GM20000 (cell line): ENCODE results near the gene SNRPE.

ENCODE experiments used
- DNase-seq: peaks from one replicate; pipeline ENCODE4 v3.0.0; 2012; ENCODE audit warnings: low spot score
- CTCF ChIP-seq: IDR thresholded peaks from 2 replicates; pipeline ENCODE4 v1.5.1; 2012; ENCODE audit warnings: mild to moderate bottlenecking, control low read depth; ENCODE audit errors: extremely low read depth, missing control alignments

Gene SNRPE

GRCh38 chr1:203860396-203861025, 888 bp upstream of the SNRPE start:
- DNase-seq: no peak

GRCh38 chr1:203867802-203868201, 6.4 kb downstream of the SNRPE start:
- no peak for DNase-seq
- TF ChIP-seq CTCF: no peak

More at GRCh38 chr1:203860396-203861025, 888 bp upstream of the SNRPE start:
- no peak for TF ChIP-seq CTCF

GRCh38 chr1:203870245-203870644, 8.8 kb downstream of the SNRPE start:
- no peak for DNase-seq
- no peak for TF ChIP-seq CTCF

GRCh38 chr1:203871114-203871880, 9.9 kb downstream of the SNRPE start:
- peak; percentile 36 for DNase-seq
- TF ChIP-seq CTCF: no peak

- no peak for TF ChIP-seq CTCF
- no peak for DNase-seq
Observed at GRCh38 chr1:203873094-203873493, 11.7 kb downstream of the SNRPE start.

GRCh38 chr1:203878422-203878821, 17.0 kb downstream of the SNRPE start:
- DNase-seq: no peak

More at GRCh38 chr1:203878422-203878821, 17.0 kb downstream of the SNRPE start:
- TF ChIP-seq CTCF: no peak
